GM12874 (cell line): Measurements from ENCODE around the gene PTCHD4.

Experiments
- CTCF ChIP-seq: IDR thresholded peaks from 2 replicates; pipeline ENCODE4 v1.5.1; 2011; ENCODE audit warnings: low read depth, mild to moderate bottlenecking, control low read depth, low read length, moderate library complexity; ENCODE audit not compliant: insufficient read depth

Gene PTCHD4

GRCh38 chr6:48136856-48137255, 25.9 kb upstream of the PTCHD4 start:
- no peak for TF ChIP-seq CTCF

GRCh38 chr6:48135323-48136084, 24.5 kb upstream of the PTCHD4 start:
- no peak for TF ChIP-seq CTCF

- TF ChIP-seq CTCF: no peak
These were observed 23.2 kb upstream of the PTCHD4 start for GRCh38 chr6:48134246-48134645.

- no peak for TF ChIP-seq CTCF
These were observed 12.6 kb upstream of the PTCHD4 start for GRCh38 chr6:48123601-48124000.

GRCh38 chr6:48116699-48117645, 6.0 kb upstream of the PTCHD4 start:
- no peak for TF ChIP-seq CTCF

GRCh38 chr6:48113130-48113529, 2.1 kb upstream of the PTCHD4 start:
- TF ChIP-seq CTCF: no peak

- no peak for TF ChIP-seq CTCF
These were observed 578 bp upstream of the PTCHD4 start for GRCh38 chr6:48111575-48111974.
